22Rv1 (cell line): ENCODE measurements around the gene SOX4.

ENCODE experiments used
- H3K27ac ChIP-seq: fragments of 450-650 bp; 2 replicates; pipeline ENCODE4 v1.5.1; 2017
- ZFX ChIP-seq: fragments of 450-650 bp; IDR thresholded peaks from 2 replicates; pipeline ENCODE4 v1.6.1; 2017; ENCODE audit warnings: antibody characterized with exemption, borderline replicate concordance
- TF ChIP-seq, protein P1 (sequence below): fragments of 450-650 bp; IDR thresholded peaks from 2 replicates; pipeline ENCODE4 v1.5.1; 2017; ENCODE audit warnings: mild to moderate bottlenecking

SOX4 gene

DNA sequence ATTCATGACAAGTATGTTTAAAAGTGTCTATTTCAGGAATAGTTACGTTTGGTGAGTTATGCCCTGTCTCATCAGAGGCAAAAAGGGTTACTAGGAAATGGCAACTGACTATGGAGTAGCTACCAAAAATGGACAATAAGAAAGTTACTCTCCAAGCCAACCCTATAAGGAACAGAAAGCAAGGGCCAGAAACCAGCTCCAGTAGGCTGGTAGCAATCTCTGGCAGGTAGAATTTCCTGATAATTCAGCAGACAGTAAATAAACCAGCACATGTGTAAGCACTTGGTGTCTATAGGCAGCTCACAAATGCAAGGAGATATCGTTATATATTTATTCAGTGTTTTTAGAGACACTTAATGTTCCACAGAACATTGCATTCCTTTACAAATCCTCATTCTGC lies 20.3 kb downstream of the SOX4 start:
- no peak for TF ChIP-seq ZFX
- TF ChIP-seq, protein P1, sequence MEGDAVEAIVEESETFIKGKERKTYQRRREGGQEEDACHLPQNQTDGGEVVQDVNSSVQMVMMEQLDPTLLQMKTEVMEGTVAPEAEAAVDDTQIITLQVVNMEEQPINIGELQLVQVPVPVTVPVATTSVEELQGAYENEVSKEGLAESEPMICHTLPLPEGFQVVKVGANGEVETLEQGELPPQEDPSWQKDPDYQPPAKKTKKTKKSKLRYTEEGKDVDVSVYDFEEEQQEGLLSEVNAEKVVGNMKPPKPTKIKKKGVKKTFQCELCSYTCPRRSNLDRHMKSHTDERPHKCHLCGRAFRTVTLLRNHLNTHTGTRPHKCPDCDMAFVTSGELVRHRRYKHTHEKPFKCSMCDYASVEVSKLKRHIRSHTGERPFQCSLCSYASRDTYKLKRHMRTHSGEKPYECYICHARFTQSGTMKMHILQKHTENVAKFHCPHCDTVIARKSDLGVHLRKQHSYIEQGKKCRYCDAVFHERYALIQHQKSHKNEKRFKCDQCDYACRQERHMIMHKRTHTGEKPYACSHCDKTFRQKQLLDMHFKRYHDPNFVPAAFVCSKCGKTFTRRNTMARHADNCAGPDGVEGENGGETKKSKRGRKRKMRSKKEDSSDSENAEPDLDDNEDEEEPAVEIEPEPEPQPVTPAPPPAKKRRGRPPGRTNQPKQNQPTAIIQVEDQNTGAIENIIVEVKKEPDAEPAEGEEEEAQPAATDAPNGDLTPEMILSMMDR = no peak
- no peak overlapping the region for H3K27ac ChIP-seq

DNA sequence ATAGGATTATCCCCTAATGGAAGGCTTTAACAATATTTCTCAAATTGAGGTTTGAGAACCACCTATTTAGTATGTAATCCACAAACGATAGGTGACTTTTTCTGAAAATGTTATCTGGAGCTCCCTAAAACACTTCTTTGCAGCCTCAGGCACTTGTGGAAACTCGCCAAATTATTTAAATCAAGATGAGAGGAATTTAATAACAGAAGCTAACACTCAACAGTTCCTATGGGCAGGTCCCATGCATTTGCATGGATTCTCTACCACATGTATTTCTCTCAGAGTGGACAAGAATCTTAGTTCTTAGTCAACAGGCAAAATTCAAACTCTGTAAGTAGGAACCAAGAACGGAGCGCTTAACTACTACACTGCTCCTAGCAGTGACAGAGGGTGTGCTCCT lies 20.7 kb downstream of the SOX4 start:
- TF ChIP-seq, protein P1 = no peak
- TF ChIP-seq ZFX = no peak
- no peak overlapping the region for H3K27ac ChIP-seq

DNA sequence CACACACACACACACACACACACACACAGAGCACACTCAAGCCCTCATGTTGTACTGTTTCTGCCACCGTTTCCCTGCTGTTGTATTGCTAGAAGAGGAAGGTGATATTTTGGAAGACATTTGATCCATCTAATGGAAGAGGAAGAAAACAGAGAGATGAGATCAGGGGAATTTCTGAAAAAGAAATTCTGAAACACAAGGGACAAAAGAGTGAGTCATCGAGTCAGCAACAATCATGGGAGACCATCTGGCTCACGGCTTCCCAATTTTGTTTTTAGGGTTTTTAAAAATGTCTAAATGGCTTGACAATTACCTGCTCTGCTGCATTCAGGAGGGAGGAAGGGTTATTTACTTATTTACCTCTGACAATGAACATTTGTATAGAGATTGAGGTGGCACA lies 22.0 kb downstream of the SOX4 start:
- TF ChIP-seq, protein P1 = no peak
- no peak for TF ChIP-seq ZFX
- no peak overlapping the region for H3K27ac ChIP-seq

DNA sequence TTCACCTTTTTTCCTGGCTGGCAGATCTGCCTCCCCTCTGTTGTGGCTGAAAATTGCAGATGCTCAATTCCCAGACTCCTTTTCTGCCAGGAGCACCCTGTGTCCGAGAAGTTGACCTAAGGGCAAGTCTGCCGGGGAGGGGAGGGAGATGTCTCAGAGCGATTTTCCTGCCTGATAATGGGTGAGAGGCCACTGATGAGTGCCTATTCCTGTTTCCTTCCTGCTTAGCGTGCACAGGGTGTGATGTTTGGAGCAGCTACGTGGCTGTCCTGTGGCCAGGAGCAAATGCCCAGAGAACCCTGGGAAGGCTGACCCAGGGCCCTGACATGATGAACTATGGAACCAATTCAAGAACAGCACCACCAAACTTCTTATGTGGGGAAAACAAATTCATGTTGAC lies 22.5 kb downstream of the SOX4 start:
- no peak overlapping the region for H3K27ac ChIP-seq
- TF ChIP-seq, protein P1 = no peak
- no peak for TF ChIP-seq ZFX

DNA sequence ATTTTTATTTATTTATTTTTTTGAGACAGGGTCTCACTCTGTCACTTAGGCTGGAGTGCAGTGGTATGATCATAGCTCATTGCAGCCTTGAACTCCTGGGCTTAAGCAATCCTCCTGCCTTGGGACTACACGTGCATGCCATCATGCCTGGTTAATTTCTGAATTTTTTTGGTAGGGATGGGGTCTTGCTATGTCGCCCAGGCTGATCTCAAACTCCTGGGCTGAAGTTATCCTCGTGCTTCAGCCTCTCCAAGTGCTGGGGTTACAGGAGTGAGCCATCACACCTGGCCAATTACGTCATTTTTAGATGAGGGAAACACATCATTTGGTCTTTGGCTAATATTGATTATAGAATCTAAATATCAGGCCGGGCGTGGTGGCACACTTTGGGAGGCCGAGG lies 32.1 kb downstream of the SOX4 start:
- no peak for TF ChIP-seq ZFX
- TF ChIP-seq, protein P1 = no peak
- no peak overlapping the region for H3K27ac ChIP-seq

DNA sequence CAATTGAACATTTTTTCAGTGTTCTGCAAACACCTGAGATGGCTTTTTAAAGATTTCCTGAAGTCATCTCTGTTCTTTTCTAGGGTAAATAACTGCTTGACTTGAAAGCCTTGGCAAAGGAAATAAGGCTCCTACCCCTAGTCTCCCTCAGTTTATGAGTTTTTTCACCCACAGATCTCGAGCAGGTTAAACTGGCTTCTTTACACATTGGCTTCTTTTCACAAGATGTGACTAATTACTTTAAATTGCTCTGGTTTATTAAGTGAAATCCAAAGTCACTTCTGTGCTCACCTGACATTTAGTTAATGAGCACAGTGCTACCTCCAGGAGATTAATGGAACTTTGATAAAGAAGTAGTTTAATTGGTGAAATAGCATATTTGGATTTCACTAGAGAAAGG lies 33.2 kb downstream of the SOX4 start:
- H3K27ac ChIP-seq = no peak overlapping the region
- TF ChIP-seq ZFX = no peak
- TF ChIP-seq, protein P1 = no peak

DNA sequence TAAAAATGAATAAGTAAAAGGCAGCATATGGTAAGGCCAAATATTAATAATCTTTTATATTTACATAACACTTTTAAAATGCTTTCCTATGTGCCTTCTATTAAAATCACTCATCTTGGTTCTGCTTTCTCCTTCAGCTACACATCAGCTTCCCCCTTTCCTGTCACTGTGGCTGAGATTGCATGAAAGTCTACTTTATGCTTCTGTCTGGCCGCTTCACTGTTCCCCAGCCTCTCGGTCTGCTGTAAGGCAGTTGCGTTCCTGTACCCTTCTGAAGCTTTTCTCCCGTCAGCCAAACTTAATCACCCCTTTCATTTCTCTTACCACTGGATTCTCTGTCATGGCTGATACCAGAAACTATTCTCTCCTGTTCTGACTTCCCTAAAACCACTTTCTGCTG lies 34.6 kb downstream of the SOX4 start:
- TF ChIP-seq, protein P1 = no peak
- TF ChIP-seq ZFX = no peak

More for the DNA sequence above, 34.6 kb downstream of the SOX4 start:
- H3K27ac ChIP-seq = no peak overlapping the region
